SK-N-SH (cell line): ENCODE results near the gene KRT73. TPM values are rescaled to one million over a fixed set of nuclear protein-coding genes. Genes with fewer than 3 reads are reported as not detected.

Experiments
- CTCF ChIA-PET: fragments of 300-600, 350-600 bp; formaldehyde crosslinking; extraction: SDS; loops from one replicate; lab custom pipeline; 2021; lab: Yijun Ruan, JAX
- POLR2A ChIA-PET: fragments of 350-600 bp; sonication (Branson Sonifier 250); formaldehyde crosslinking; extraction: SDS; loops from one replicate; lab custom pipeline; 2020; ENCODE audit warnings: antibody characterized with exemption, inconsistent platforms; lab: Yijun Ruan, JAX
- DNase-seq: peaks from one replicate; pipeline ENCODE4 v3.0.0; 2012
- H2AFZ ChIP-seq: fragments of 200-600 bp; sonication (generic); 2 replicates; pipeline ENCODE4 v1.8.1; 2016; ENCODE audit warnings: antibody characterized with exemption, mild to moderate bottlenecking, low read depth
- H3F3A ChIP-seq: fragments of 200-600 bp; sonication (generic); replicated peaks from 2 replicates; pipeline ENCODE3; 2016; ENCODE audit warnings: antibody characterized with exemption, mild to moderate bottlenecking; ENCODE audit not compliant: insufficient read depth
- H3K27ac ChIP-seq, 2 experiments: fragments of 200-500 bp in 1 of 2; fragments of 200-600 bp in 1 of 2; sonication (Bioruptor generic) in 1 of 2; sonication (generic), shearing (Covaris generic) in 1 of 2; 2 replicates each; pipeline versions ENCODE4 v1.5.1 to v1.6.1; 2014 to 2016; ENCODE audit warnings: low read depth in 2 of 2, inconsistent platforms in 1 of 2, low read length in 1 of 2, mild to moderate bottlenecking in 1 of 2, mixed read lengths in 1 of 2
- H3K27me3 ChIP-seq: fragments of 200-600 bp; sonication (generic), shearing (Covaris generic); 2 replicates; pipeline ENCODE4 v1.6.1; 2016; ENCODE audit warnings: mixed run types; ENCODE audit not compliant: insufficient read depth
- H3K36me3 ChIP-seq, 2 experiments: fragments of 200-500 bp in 1 of 2; fragments of 200-600 bp in 1 of 2; sonication (Bioruptor generic) in 1 of 2; sonication (generic) in 1 of 2; replicated peaks in 1 of 2; 2 replicates each; pipeline versions ENCODE3 to v1.5.1; 2014 to 2016; ENCODE audit warnings: low read length in 1 of 2, mild to moderate bottlenecking in 1 of 2; ENCODE audit not compliant: insufficient read depth in 2 of 2, control insufficient read depth in 1 of 2
- H3K4me1 ChIP-seq, 2 experiments: fragments of 200-500 bp in 1 of 2; fragments of 200-600 bp in 1 of 2; sonication (Bioruptor generic) in 1 of 2; sonication (generic), shearing (Covaris generic) in 1 of 2; 2 replicates each; pipeline versions ENCODE4 v1.5.1 to v1.6.1; 2014 to 2016; ENCODE audit warnings: low read depth in 1 of 2, low read length in 1 of 2, mixed run types in 1 of 2; ENCODE audit not compliant: insufficient read depth in 2 of 2, control insufficient read depth in 1 of 2
- H3K4me2 ChIP-seq: fragments of 200-600 bp; sonication (generic), shearing (Covaris generic); 2 replicates; pipeline ENCODE4 v1.6.1; 2017; ENCODE audit warnings: mixed run types
- H3K4me3 ChIP-seq, 2 experiments: fragments of 200-500 bp in 1 of 2; fragments of 200-600 bp in 1 of 2; sonication (Bioruptor generic) in 1 of 2; sonication (generic), shearing (Covaris generic) in 1 of 2; 2 replicates each; pipeline versions ENCODE4 v1.5.1 to v1.8.1; 2014 to 2016; ENCODE audit warnings: low read depth in 2 of 2, inconsistent platforms in 1 of 2, low read length in 1 of 2, mild to moderate bottlenecking in 1 of 2, mixed read lengths in 1 of 2, moderate library complexity in 1 of 2
- H3K79me2 ChIP-seq: fragments of 200-600 bp; sonication (generic); 2 replicates; pipeline ENCODE4 v1.8.1; 2017; ENCODE audit warnings: mild to moderate bottlenecking; ENCODE audit not compliant: insufficient read depth
- H3K9ac ChIP-seq: fragments of 200-600 bp; sonication (generic); 2 replicates; pipeline ENCODE4 v1.6.1; 2017; ENCODE audit warnings: mixed run types
- H3K9me2 ChIP-seq: fragments of 200-600 bp; sonication (generic); 2 replicates; pipeline ENCODE4 v1.6.1; 2017; ENCODE audit warnings: mixed run types
- H3K9me3 ChIP-seq: fragments of 200-600 bp; sonication (generic); 2 replicates; pipeline ENCODE4 v1.6.1; 2017; ENCODE audit warnings: mixed run types, mild to moderate bottlenecking, moderate library complexity
- H4K20me1 ChIP-seq: fragments of 200-600 bp; sonication (generic); 2 replicates; pipeline ENCODE4 v1.6.1; 2017; ENCODE audit warnings: mild to moderate bottlenecking, mixed run types; ENCODE audit not compliant: insufficient read depth
- ELF1 ChIP-seq: IDR thresholded peaks from 2 replicates; pipeline ENCODE4 v1.4.0; 2012
- EP300 ChIP-seq, 2 experiments: IDR thresholded peaks; 2 replicates each; pipeline versions ENCODE4 v1.4.0 to v1.6.1; 2012; ENCODE audit warnings: borderline replicate concordance in 1 of 2, low read depth in 1 of 2, low read length in 1 of 2
- EZH2phosphoT487 ChIP-seq: fragments of 200-600 bp; sonication (generic); IDR thresholded peaks from 2 replicates; pipeline ENCODE4 v1.6.1; 2017; ENCODE audit warnings: low read depth, mixed run types, mild to moderate bottlenecking, antibody characterized with exemption, moderate library complexity, borderline replicate concordance
- GATA2 ChIP-seq: sonication (generic); formaldehyde crosslinking; IDR thresholded peaks from 2 replicates; pipeline ENCODE4 v1.5.0; 2020; ENCODE audit warnings: mild to moderate bottlenecking, missing genetic modification reagents
- IRF3 ChIP-seq: fragments of 150-350 bp; IDR thresholded peaks from 2 replicates; pipeline ENCODE4 v1.6.1; 2016; ENCODE audit warnings: mild to moderate bottlenecking, low read depth, low read length
- MAX ChIP-seq: IDR thresholded peaks from 2 replicates; pipeline ENCODE4 v1.4.0; 2012; ENCODE audit warnings: low read depth
- MXI1 ChIP-seq: IDR thresholded peaks from 2 replicates; pipeline ENCODE4 v1.6.1; 2012; ENCODE audit warnings: mild to moderate bottlenecking, low read depth, low read length, improper control_type of control experiment
- POLR2AphosphoS5 ChIP-seq: IDR thresholded peaks from 2 replicates; pipeline ENCODE4 v1.6.1; 2012; ENCODE audit warnings: low read depth, low read length
- RAD21 ChIP-seq: IDR thresholded peaks from 2 replicates; pipeline ENCODE4 v1.6.1; 2012; ENCODE audit warnings: mild to moderate bottlenecking, low read length
- RCOR1 ChIP-seq: fragments of 150-350 bp; IDR thresholded peaks from 2 replicates; pipeline ENCODE4 v1.6.1; 2017; ENCODE audit warnings: antibody characterized with exemption, low read length
- SMC3 ChIP-seq: IDR thresholded peaks from 2 replicates; pipeline ENCODE4 v1.6.1; 2012; ENCODE audit warnings: low read depth, low read length, improper control_type of control experiment
- YY1 ChIP-seq: IDR thresholded peaks from 2 replicates; pipeline ENCODE4 v1.4.0; 2012; ENCODE audit warnings: low read depth, mild to moderate bottlenecking
- WGBS: methylation state at CpG from one replicate; pipeline ENCODE4 v1.1.6; 2017; ENCODE audit warnings: low lambda C conversion rate; 5-methylcytosine and 5-hydroxymethylcytosine counted together
- polyA plus RNA-seq, 3 experiments: library from polyadenylated mRNA; depleted of rRNA; stranded (reverse); fragments of >200 nt; gene quantifications; 2 replicates each; pipeline ENCODE4 v1.2.3, GENCODE V29; 2012
- TF ChIP-seq, protein P1 (sequence below): IDR thresholded peaks from 2 replicates; pipeline ENCODE4; 2012
- TF ChIP-seq, protein P2 (sequence below): IDR thresholded peaks from 2 replicates; pipeline ENCODE4 v1.4.0; 2012; ENCODE audit warnings: low read depth, borderline replicate concordance

KRT73 gene
- polyA plus RNA-seq, 1 of the 3 experiments (the other 2 are of a cell fraction): not detected

GRCh38 chr12:52605542-52605941, 12.8 kb downstream of the KRT73 start:
- CTCF ChIA-PET: interaction anchor here (0.6 to 1.2 kb wide), 5 partner anchors 8 to 279 kb away, joined by 3 to 4 read pairs (median 3); no protein-coding TSS in a partner anchor
- Histone ChIP-seq H3K4me1 (no peaks in the 10 kb centered on the region), H2AFZ (no peak overlapping the region)

GRCh38 chr12:52604859-52605258, 13.5 kb downstream of the KRT73 start:
- CTCF ChIA-PET: no interaction called here
- H3K4me2 ChIP-seq: no peak overlapping the region
- no peak overlapping the region for H3K9ac ChIP-seq
- DNase-seq: no peak
- H2AFZ ChIP-seq: no peak overlapping the region
- no peaks in the 10 kb centered on the region for H3K4me1 ChIP-seq
- H3K9me2 ChIP-seq: no peaks in the 10 kb centered on the region
- H3K9me3 ChIP-seq: no peaks in the 10 kb centered on the region
- no peaks in the 10 kb centered on the region for H3K79me2 ChIP-seq
- peaks cover 35% of the 10 kb centered on the region for H3K27me3 ChIP-seq
- no peak overlapping the region for H3K4me3 ChIP-seq
- TF ChIP-seq SMC3 (no peak), RCOR1 (no peak), EP300 (IDR thresholded peaks at IDR 0.05; ENCODE audit: borderline replicate concordance in 1 of 2, low read depth in 1 of 2, low read length in 1 of 2) (no peak), POLR2AphosphoS5 (no peak), GATA2 (CRISPR knock-in tag) (no peak)
- TF ChIP-seq, all 33 proteins: peak for 0
- Histone ChIP-seq H3K27ac (no peak overlapping the region), H4K20me1 (no peaks in the 10 kb centered on the region), H3F3A (no peaks in the 10 kb centered on the region), H3K36me3 (no peaks in the 10 kb centered on the region)
- POLR2A ChIA-PET: no interaction called here

More at GRCh38 chr12:52605542-52605941, 12.8 kb downstream of the KRT73 start:
- WGBS: 27% methylated on average over 1 of the region's 1 CpG
- POLR2A ChIA-PET: no interaction called here
- no peaks in the 10 kb centered on the region for H4K20me1 ChIP-seq
- H3K27me3 ChIP-seq: peaks cover 30% of the 10 kb centered on the region
- no peak overlapping the region for H3K9ac ChIP-seq
- no peak overlapping the region for H3K27ac ChIP-seq
- H3K36me3 ChIP-seq: no peaks in the 10 kb centered on the region
- H3K9me3 ChIP-seq: no peaks in the 10 kb centered on the region
- H3F3A ChIP-seq: no peaks in the 10 kb centered on the region
- no peak overlapping the region for H3K4me2 ChIP-seq
- H3K4me3 ChIP-seq: no peak overlapping the region
- H3K79me2 ChIP-seq: no peaks in the 10 kb centered on the region
- DNase-seq: no peak
- no peaks in the 10 kb centered on the region for H3K9me2 ChIP-seq
- TF ChIP-seq EZH2phosphoT487: no peak
- TF ChIP-seq, protein P1, sequence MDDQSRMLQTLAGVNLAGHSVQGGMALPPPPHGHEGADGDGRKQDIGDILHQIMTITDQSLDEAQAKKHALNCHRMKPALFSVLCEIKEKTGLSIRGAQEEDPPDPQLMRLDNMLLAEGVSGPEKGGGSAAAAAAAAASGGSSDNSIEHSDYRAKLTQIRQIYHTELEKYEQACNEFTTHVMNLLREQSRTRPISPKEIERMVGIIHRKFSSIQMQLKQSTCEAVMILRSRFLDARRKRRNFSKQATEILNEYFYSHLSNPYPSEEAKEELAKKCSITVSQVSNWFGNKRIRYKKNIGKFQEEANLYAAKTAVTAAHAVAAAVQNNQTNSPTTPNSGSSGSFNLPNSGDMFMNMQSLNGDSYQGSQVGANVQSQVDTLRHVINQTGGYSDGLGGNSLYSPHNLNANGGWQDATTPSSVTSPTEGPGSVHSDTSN: no peak

DNA sequence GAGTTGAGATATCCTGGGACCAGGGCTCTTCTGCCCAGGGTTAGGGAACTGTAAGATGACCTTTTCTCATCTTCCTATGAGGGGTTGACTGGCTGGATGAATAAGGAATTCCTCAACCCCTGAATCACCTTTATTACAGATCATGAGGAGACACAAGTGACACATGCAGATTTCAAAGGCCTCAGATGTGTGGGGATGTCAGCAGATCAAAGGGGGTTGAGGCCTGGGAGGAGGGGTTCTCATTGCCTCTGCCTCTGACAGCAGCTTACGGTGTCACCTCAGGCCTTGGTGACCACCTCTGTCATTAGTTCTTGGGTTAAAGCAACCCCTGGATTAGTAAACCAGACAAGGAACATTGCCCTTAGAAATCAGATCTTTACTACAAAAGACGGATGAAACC, 15.0 kb downstream of the KRT73 start:
- CTCF ChIA-PET: no interaction called here
- Histone ChIP-seq H3K4me1 (no peaks in the 10 kb centered on the region), H3K27me3 (peaks cover 46% of the 10 kb centered on the region), H3K79me2 (no peaks in the 10 kb centered on the region), H2AFZ (no peak overlapping the region)
- no peak for TF ChIP-seq RAD21
- no peak for TF ChIP-seq GATA2 (CRISPR knock-in tag)
- no peak for TF ChIP-seq IRF3
- TF ChIP-seq MXI1: no peak
- no peak for TF ChIP-seq YY1
- no peak for TF ChIP-seq MAX
- TF ChIP-seq, protein P2, sequence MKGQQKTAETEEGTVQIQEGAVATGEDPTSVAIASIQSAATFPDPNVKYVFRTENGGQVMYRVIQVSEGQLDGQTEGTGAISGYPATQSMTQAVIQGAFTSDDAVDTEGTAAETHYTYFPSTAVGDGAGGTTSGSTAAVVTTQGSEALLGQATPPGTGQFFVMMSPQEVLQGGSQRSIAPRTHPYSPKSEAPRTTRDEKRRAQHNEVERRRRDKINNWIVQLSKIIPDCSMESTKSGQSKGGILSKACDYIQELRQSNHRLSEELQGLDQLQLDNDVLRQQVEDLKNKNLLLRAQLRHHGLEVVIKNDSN: no peak
- TF ChIP-seq EZH2phosphoT487: no peak
- TF ChIP-seq, protein P1: no peak
- no peak for TF ChIP-seq ELF1
- TF ChIP-seq, all 33 proteins: peak for 0
- WGBS: 6% methylated on average over 1 of the region's 2 CpGs
- DNase-seq: no peak
- Histone ChIP-seq H3K4me3 (no peak overlapping the region), H3K9ac (no peak overlapping the region), H3F3A (no peaks in the 10 kb centered on the region), H3K9me2 (no peaks in the 10 kb centered on the region), H3K4me2 (no peak overlapping the region), H3K36me3 (no peaks in the 10 kb centered on the region), H3K9me3 (no peaks in the 10 kb centered on the region), H4K20me1 (no peaks in the 10 kb centered on the region), H3K27ac (no peak overlapping the region)
- POLR2A ChIA-PET: no interaction called here
